Stimulated activated CD8-positive, alpha-beta memory T cell treated with anti-CD3 and anti-CD28 coated beads, Interleukin-4, amount 100 ng/mL, for 4 hours (primary cell): ENCODE results near the gene ZWILCH.
"Not testable (repeated sequence)": the region's sequence is repeated elsewhere in the genome, so short reads cannot be mapped to it uniquely, and the experiment has no call there.

Source experiments
- DNase-seq, 2 donors: peaks; one replicate each; pipeline ENCODE4 v3.0.0-alpha.2; 2020; ENCODE audit warnings: low read depth in 2 of 2, low spot score in 1 of 2

The ZWILCH gene

GRCh38 chr15:66578286-66578875 is 73.3 kb downstream of the ZWILCH start:
- no peak for DNase-seq

GRCh38 chr15:66580643-66581042 is 75.5 kb downstream of the ZWILCH start:
- no peak for DNase-seq

GRCh38 chr15:66581972-66582537 is 76.9 kb downstream of the ZWILCH start:
- no peak for DNase-seq

- DNase-seq, result no peak
Measured at GRCh38 chr15:66586155-66586976, 81.2 kb downstream of the ZWILCH start.

GRCh38 chr15:66587020-66587419 is 81.9 kb downstream of the ZWILCH start:
- no peak for DNase-seq

- no peak for DNase-seq
Measured at GRCh38 chr15:66587749-66588148, 82.6 kb downstream of the ZWILCH start.

- DNase-seq, result no peak
Measured at GRCh38 chr15:66588537-66588936, 83.4 kb downstream of the ZWILCH start.

- DNase-seq, result no peak
Measured at GRCh38 chr15:66588971-66589370, 83.8 kb downstream of the ZWILCH start.

- DNase-seq, result not testable (repeated sequence)
Measured at GRCh38 chr15:66589429-66589828, 84.3 kb downstream of the ZWILCH start.

GRCh38 chr15:66590435-66590834 is 85.3 kb downstream of the ZWILCH start:
- no peak for DNase-seq

GRCh38 chr15:66591322-66591862 is 86.3 kb downstream of the ZWILCH start:
- no peak for DNase-seq

- DNase-seq, result no peak
Measured at GRCh38 chr15:66592505-66593218, 87.5 kb downstream of the ZWILCH start.

GRCh38 chr15:66593219-66593780 is 88.2 kb downstream of the ZWILCH start:
- no peak for DNase-seq

GRCh38 chr15:66594344-66594743 is 89.2 kb downstream of the ZWILCH start:
- no peak for DNase-seq

- DNase-seq, result no peak
Measured at GRCh38 chr15:66594836-66595235, 89.7 kb downstream of the ZWILCH start.

GRCh38 chr15:66595332-66595731 is 90.2 kb downstream of the ZWILCH start:
- no peak for DNase-seq

- no peak for DNase-seq
Measured at GRCh38 chr15:66595931-66596545, 90.9 kb downstream of the ZWILCH start.

GRCh38 chr15:66598095-66598815 is 93.1 kb downstream of the ZWILCH start:
- DNase-seq, result no peak
